NCI-H1436 treated with DMSO at 0.1 percent for 48 hours (cell line): ENCODE data around the gene EHD4.

Experiments
- DNase-seq: peaks from one replicate; lab custom pipeline; 2025; lab: John Stamatoyannopoulos, UW

EHD4 gene

GRCh38 chr15:41919201-41919820, 53.0 kb downstream of the EHD4 start:
- DNase-seq, result no peak

DNA sequence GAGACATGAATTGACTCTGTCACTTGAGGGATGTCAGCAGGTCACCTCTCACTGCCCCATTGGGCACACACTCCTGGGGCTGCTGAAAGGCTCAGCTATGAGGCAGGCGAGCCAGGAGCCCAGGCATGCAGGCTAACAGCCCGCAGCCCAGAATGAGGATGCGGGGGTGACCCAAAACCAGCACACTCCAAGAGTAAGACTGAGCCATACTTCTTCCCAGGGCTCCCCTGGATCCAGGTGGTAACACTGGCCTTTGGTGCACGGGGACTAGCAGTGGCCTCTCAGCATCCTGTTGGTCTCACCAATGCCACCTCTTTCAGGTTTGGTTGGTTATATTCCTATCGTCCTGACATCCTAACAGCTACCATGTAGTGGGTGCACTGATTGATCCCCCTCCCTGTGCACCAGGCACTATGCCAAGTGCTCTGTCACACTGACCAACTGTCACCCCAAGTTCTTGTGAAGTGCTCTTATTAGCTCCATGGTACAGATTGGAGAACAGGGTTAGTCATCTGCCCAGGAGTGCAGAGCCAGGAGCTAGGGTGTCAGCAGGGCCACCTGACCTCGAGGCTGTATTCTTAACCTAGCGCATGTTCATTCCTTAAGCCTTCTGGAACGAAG, 53.7 kb downstream of the EHD4 start:
- no peak for DNase-seq

DNA sequence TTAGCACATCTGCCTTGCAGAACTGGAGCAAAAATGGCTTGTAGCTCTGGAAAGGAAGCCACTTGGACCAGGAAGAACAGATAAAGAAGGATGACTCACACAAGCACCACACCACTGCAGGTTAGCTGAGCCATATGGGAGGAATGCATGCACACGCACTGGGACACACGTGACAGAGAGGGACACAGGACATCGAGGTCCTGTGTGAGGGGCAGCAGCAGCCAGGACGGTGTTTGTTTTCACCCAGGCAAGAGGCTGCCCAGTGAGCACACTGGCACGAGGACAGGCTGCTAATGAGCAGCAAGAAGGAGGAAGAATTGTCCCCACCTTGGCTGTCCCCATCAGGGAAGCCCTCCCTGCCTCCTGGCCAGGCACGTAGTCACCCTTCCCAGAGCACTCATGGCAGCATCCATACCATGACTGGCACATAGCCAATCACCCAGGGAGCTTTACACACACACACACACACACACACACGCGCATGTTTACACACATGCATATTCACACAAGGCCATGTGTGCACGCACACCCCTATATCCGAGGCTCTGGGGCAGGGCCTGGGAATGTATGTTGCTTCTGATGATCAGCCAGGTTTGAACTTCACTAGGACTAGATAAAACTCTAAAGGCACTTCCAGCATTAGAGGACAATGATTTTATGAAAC, 54.5 kb downstream of the EHD4 start:
- no peak for DNase-seq

GRCh38 chr15:41915255-41915994, 56.9 kb downstream of the EHD4 start:
- no peak for DNase-seq

DNA sequence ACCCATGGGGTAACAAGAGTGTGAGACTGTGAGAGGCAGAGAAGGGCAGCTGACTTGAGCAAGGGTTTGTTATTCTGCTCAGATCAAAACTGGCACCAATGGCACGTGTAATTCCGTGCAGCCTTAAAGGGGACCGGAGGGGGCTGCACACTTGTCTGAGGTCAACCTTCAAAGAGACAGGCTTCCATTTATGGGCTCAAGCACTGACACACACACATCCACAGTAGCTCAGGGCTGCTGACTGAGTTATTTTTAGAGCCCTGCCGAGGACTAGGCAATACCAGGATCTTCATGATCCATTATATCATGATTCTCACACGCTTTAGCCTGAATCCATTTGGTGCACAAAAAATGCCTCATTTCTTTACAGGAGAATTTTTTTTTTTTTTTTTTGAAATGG, 57.9 kb downstream of the EHD4 start:
- no peak for DNase-seq

DNA sequence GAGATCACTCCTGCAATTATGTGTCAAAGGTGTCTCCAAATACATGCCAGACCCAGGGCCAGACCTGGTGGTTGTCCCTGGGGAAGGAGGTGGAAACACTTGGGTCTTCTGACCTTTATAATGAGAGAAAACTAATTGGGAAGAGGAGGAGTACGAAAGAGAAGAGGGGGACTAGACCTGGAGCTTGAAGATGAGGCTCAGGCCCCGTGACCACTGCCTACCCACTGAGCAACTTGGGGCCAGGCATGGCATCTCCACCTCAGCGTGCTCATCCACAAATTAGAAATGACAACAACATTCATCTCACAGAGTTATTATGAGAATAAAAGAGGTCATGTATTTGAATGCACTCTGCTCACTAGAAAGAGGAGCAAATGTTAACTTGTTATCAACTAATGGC, 59.1 kb downstream of the EHD4 start:
- no peak for DNase-seq

GRCh38 chr15:41911691-41912345, 60.5 kb downstream of the EHD4 start:
- no peak for DNase-seq

DNA sequence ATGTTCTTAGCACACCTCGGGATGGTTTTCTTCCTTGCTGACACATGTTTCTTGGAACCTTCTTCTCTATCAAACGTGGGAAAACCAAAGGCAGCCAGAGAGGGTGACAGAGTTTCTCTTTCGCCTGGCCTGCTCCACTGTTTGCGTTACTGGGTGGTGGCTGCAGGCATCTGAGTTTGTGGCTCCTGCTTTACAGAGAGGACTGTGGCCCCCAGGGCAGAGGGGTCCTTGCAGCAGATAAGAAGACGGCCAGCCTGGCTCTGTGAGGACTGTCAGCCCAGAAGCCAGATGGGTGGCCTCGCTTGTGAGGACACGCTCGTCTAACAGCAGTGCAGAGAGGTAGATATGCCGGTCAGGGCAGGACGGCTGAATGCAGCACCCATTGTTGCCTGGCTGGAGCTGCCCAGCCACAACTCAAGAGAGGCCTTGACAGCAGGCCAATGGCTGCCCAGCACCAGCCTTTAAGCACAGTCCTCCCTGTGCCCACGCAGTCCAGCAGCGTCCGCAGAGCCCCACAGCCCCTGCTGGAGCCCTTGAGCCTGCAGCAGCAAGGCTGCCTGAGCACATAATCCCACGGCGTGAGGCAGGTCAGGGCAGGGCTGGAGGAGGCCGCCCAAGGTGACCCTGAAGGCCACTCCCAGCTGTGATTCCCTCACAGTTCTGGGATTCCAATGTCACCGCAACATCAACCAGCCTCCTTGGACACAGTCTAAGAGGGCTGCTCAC, 63.5 kb downstream of the EHD4 start:
- DNase-seq, result no peak

DNA sequence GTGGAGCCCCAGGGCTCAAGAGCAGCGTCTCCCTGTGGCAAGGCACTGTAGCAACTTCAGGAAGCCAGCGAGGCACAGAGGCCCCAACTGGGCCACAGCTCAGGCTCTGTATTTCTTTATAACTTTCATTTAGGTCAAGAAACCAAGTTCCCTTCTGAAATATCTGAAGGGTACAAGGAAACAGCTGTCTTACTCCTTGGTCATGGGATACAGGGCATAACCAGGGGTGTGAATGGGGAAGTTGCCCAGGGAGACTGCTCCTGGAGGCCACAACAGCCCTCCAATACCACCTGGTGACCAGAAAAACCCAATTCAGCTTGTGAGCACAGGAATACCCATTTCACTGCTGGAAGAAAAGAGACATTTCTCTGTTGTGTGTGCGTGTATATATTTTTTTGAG, 65.2 kb downstream of the EHD4 start:
- no peak for DNase-seq

GRCh38 chr15:41906608-41907007, 65.7 kb downstream of the EHD4 start:
- no peak for DNase-seq

- DNase-seq, result no peak
Observed at GRCh38 chr15:41905036-41905793, 67.1 kb downstream of the EHD4 start.

DNA sequence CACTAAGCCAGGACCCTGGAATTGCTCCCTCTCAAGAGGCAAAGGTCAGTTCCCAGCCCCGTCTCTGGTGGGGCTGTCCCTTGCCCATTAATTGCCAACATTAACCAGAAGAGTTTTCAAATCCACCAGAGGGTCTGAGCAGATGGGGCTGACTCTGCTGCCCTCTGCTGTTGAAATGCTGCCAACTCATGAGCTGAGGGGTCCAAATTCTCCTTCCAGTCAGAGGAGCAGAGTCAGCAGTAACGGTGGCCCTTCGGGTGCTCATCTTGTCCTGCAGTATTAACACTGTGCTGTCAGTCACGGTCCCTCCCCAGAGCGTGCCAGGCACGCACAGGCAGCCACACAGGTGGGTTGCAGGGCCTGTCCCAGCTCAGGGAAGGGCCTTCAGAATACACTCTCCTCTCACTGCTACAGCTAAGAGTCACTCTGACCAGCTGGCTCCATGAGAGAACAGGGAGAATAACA, 67.8 kb downstream of the EHD4 start:
- DNase-seq, result no peak

- no peak for DNase-seq
Observed at GRCh38 chr15:41903782-41904181, 68.6 kb downstream of the EHD4 start.

- no peak for DNase-seq
Observed at GRCh38 chr15:41901431-41901830, 70.9 kb downstream of the EHD4 start.

DNA sequence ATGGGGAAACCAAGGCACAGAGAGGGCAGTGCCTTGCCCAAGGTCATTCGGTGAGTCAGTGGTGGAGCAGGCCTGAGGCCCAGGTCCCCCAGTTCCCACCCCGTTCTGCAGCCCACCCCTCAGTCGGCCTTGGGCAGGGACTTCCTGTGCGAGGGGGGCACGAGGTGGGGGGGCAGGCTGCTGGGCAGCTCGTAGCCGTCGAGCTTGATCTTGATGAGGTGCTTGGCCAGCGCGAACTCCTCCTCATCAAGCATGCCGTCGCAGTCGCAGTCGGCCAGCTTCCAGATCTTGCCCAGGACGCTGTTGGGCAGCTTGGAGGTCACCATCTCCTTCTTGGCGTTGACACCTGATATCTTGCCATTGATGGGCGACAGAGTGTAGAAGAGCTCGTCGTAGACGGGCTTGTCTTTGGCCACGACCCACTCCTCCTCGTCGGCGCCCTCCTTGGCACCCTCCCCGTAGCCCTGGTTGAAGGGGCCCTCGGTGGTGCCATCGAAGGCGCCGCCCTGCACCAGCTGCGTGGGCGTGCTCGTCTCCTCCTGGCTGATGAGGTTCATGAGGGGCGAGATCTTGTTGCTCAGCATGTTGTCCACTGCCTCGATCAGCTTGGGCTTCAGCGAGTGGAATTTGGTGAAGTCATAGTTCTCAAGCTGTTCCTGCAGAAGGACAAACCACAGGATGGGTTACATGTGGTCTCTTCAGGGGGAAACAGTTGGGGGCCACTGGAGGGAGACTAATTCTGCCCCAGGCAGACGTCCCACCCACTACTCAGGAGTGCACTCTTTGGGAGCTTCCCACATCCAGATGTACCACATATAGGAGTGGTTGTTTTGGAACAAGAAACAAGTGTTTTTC, 71.6 kb downstream of the EHD4 start:
- no peak for DNase-seq

GRCh38 chr15:41899854-41900442, 72.4 kb downstream of the EHD4 start:
- no peak for DNase-seq

DNA sequence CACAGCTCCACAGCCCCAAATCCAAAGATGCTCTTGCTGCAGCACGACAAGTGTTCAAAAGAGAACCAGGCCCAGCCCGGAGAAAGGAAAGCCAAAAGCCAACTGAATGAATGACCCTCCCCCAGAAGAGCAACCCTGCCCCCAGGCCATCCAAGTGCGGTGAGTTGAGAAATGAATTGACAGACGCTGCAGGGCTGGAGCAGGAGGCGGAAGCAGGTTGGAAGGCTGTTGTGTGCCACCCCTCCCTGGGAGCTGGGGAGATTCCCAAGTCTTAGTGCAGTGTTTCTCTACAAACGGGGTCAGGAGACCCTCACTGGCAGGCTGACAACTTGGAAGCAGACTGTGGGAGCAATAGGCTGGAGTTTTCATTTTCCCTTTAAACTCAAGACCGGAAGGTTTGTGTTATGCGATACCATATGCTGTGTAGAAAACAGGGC, 75.0 kb downstream of the EHD4 start:
- DNase-seq, result no peak

DNA sequence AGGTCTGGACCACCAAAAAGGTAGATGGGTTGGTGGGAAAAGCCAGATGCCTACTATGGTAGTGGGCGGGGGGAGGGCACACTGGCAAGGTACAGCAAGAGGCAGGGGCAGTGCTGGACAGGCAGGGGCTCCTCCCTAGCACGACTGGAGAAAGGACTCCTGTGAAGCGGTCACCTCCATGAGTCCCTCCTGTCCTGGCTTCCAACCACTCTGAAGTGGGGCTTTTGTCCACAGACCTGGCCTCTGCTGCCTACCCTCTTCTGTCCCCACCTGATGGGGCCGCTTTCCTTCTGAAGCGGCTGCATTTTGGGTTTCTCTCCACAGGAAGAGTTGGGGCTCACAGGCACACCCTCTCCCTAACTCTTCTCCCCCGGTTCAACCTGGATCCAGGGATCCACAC, 75.8 kb downstream of the EHD4 start:
- no peak for DNase-seq

GRCh38 chr15:41895957-41896356, 76.4 kb downstream of the EHD4 start:
- DNase-seq, result no peak
